Smooth muscle cell (in vitro differentiated cells): ENCODE measurements around the gene IFI6. TPM values are rescaled to one million over a fixed set of nuclear protein-coding genes. Genes with fewer than 3 reads are reported as not detected.
"Not testable (repeated sequence)": the region's sequence is repeated elsewhere in the genome, so short reads cannot be mapped to it uniquely, and the experiment has no call there.

Experiments used
- DNase-seq: peaks from one replicate; lab custom pipeline; 2025; ENCODE audit not compliant: unreplicated experiment; lab: John Stamatoyannopoulos, UW
- H2AFZ ChIP-seq: fragments of 200-600 bp; sonication (generic); 2 replicates; pipeline ENCODE4 v1.6.0; 2016; ENCODE audit warnings: antibody characterized with exemption, low read depth, mild to moderate bottlenecking
- H3F3A ChIP-seq: fragments of 200-600 bp; sonication (generic); 2 replicates; pipeline ENCODE4 v1.6.0; 2017; ENCODE audit warnings: antibody characterized with exemption, low read depth
- H3K27ac ChIP-seq: fragments of 200-600 bp; sonication (generic); 2 replicates; pipeline ENCODE4 v1.5.1; 2016; ENCODE audit warnings: low read depth, mild to moderate bottlenecking
- H3K27me3 ChIP-seq: fragments of 200-600 bp; sonication (generic); 2 replicates; pipeline ENCODE4 v1.6.1; 2016; ENCODE audit warnings: low read depth, mild to moderate bottlenecking
- H3K36me3 ChIP-seq: fragments of 200-600 bp; sonication (generic); 2 replicates; pipeline ENCODE4 v1.5.1; 2016; ENCODE audit warnings: low read depth
- H3K4me1 ChIP-seq: fragments of 200-600 bp; sonication (generic); 2 replicates; pipeline ENCODE4 v1.5.1; 2016; ENCODE audit warnings: low read depth
- H3K4me2 ChIP-seq: fragments of 200-600 bp; sonication (generic); 2 replicates; pipeline ENCODE4 v1.6.0; 2016; ENCODE audit warnings: mild to moderate bottlenecking
- H3K4me3 ChIP-seq: fragments of 200-600 bp; sonication (generic); 2 replicates; pipeline ENCODE4 v1.5.1; 2016; ENCODE audit warnings: mild to moderate bottlenecking
- H3K79me2 ChIP-seq: fragments of 200-600 bp; sonication (generic); 2 replicates; pipeline ENCODE4 v1.6.0; 2016; ENCODE audit warnings: low read depth, mild to moderate bottlenecking
- H3K9ac ChIP-seq: fragments of 200-600 bp; sonication (generic); 2 replicates; pipeline ENCODE4 v1.6.0; 2016; ENCODE audit warnings: low read depth
- H3K9me3 ChIP-seq: fragments of 200-600 bp; sonication (generic); replicated peaks from 2 replicates; pipeline ENCODE4 v1.5.1; 2016; ENCODE audit warnings: low read depth
- H4K20me1 ChIP-seq: fragments of 200-600 bp; sonication (generic); 2 replicates; pipeline ENCODE4 v1.6.0; 2016; ENCODE audit warnings: low read depth
- WGBS: methylation state at CpG from one replicate; pipeline ENCODE4 v1.1.7; 2016; ENCODE audit warnings: low lambda C conversion rate; 5-methylcytosine and 5-hydroxymethylcytosine counted together
- polyA plus RNA-seq: library from polyadenylated mRNA; unstranded; fragments of >200 nt; fragmentation: Nextera tagmentation; extraction: Ambion mirVana; gene quantifications from 2 replicates; pipeline ENCODE4 v1.2.1, GENCODE V29; 2016
- total RNA-seq: library from RNA; depleted of rRNA; stranded (reverse); fragments of >200 nt; gene quantifications from 2 replicates; pipeline ENCODE4 v1.2.3, GENCODE V29; 2014
- TF ChIP-seq, protein P1 (sequence below): fragments of 200-600 bp; sonication (generic); IDR thresholded peaks from 2 replicates; pipeline ENCODE4 v1.5.1; 2017; ENCODE audit warnings: borderline replicate concordance, mild to moderate bottlenecking, antibody characterized with exemption; ENCODE audit not compliant: insufficient read depth, poor library complexity, severe bottlenecking

Gene IFI6
- total and polyA plus RNA-seq, 2 experiments from 2014 or later: 26.7 to 43.7 TPM

DNA sequence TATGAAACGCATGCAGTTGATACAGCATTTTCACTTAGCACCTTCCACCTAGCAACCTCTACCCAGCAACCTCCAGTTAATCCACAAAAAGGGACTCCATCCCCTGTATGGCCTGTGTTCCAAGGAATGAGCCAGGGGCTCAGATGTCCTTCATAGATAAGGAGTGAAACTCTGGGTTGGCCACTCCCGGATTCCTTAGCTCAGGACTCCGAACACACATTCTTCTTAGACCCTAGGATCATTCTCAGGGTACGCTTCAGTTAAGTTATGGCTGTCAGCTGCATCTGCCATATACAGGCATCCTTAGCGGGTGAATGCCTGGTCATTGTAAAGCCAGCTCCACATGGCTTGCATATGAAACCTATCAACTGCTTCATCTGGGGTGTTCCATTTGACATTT is 15.9 kb upstream of the IFI6 start:
- Histone ChIP-seq H3K27me3 (no peaks in the 10 kb centered on the region), H2AFZ (no peak overlapping the region), H3K79me2 (no peaks in the 10 kb centered on the region), H3K4me3 (no peak overlapping the region), H3K27ac (no peak overlapping the region), H3K9ac (no peak overlapping the region), H4K20me1 (no peaks in the 10 kb centered on the region), H3K4me2 (no peak overlapping the region), H3K9me3 (no peaks in the 10 kb centered on the region), H3K36me3 (no peaks in the 10 kb centered on the region), H3F3A (no peaks in the 10 kb centered on the region), H3K4me1 (peaks cover 5% of the 10 kb centered on the region)
- TF ChIP-seq, protein P1, sequence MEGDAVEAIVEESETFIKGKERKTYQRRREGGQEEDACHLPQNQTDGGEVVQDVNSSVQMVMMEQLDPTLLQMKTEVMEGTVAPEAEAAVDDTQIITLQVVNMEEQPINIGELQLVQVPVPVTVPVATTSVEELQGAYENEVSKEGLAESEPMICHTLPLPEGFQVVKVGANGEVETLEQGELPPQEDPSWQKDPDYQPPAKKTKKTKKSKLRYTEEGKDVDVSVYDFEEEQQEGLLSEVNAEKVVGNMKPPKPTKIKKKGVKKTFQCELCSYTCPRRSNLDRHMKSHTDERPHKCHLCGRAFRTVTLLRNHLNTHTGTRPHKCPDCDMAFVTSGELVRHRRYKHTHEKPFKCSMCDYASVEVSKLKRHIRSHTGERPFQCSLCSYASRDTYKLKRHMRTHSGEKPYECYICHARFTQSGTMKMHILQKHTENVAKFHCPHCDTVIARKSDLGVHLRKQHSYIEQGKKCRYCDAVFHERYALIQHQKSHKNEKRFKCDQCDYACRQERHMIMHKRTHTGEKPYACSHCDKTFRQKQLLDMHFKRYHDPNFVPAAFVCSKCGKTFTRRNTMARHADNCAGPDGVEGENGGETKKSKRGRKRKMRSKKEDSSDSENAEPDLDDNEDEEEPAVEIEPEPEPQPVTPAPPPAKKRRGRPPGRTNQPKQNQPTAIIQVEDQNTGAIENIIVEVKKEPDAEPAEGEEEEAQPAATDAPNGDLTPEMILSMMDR: no peak
- no peak for DNase-seq
- WGBS: 83% methylated on average over 5 of the region's 5 CpGs

DNA sequence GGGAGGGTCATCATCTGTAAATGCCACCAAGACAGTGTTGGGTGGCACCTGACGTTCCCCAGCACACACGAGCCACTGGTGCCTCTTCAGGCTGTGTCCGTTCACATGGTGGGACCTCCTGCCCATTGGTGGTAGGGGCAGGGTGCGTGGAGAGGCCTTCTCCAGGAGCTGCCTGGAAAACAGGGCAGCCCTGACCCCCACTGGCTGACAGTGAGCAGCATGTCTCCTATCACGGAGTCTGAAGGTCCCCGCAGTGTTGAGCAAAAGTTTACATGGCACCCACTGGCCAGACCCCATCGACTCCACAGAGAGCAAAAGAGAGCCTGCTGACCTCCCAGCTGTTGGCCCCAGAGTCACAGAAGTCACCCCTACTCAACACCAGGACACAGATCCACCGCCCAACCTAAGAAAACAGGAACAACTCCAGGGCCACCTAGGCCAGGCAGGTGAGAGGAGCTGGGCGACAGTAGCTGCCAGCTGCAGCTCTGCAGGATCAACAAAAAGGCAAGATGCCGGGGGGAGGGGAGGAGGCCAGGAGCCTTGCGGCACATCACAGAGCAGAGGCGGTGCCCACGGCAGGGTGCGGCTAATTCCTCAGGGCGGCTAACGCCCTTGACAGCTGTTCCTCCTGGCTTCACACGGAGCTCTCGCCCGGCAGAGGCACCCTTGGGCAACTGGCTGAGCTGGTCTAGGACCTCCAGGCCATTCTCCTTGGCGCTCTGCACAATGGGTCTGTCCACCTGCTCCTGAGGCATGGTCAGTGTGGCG is 14.4 kb upstream of the IFI6 start:
- Histone ChIP-seq H3K27ac (no peak overlapping the region), H3K9me3 (no peaks in the 10 kb centered on the region), H3K9ac (no peak overlapping the region), H3F3A (no peaks in the 10 kb centered on the region), H3K79me2 (no peaks in the 10 kb centered on the region), H3K36me3 (no peaks in the 10 kb centered on the region), H2AFZ (no peak overlapping the region), H3K4me2 (no peak overlapping the region), H4K20me1 (no peaks in the 10 kb centered on the region), H3K4me1 (peaks cover 5% of the 10 kb centered on the region), H3K4me3 (no peak overlapping the region), H3K27me3 (no peaks in the 10 kb centered on the region)
- DNase-seq: no peak
- TF ChIP-seq, protein P1: no peak
- WGBS: 87% methylated on average over 21 of the region's 21 CpGs

DNA sequence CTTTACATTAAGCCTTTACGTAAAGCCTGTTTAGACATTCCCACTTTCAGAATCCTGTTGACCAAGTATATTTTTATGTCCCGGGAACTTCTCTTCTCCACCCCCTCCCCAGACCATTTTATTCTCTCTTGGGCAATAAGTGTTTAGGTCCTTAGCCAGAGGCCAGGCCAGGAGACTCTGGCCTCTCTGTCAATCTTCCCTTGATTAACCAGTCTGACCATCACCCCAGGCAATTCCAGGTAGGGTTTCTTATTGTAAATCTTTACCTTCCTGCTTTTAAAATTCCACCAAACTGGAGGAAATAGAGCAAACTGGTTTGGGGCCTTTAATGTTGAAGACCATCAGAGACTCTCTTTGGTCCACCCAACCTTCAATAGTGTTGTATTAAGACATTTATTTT is 12.2 kb upstream of the IFI6 start:
- no peak overlapping the region for H3K27ac ChIP-seq
- H3K9ac ChIP-seq: no peak overlapping the region
- TF ChIP-seq, protein P1: no peak
- H3K4me2 ChIP-seq: no peak overlapping the region
- no peak overlapping the region for H2AFZ ChIP-seq
- peaks cover 1% of the 10 kb centered on the region for H3K4me1 ChIP-seq
- H3K4me3 ChIP-seq: no peak overlapping the region
- H3F3A ChIP-seq: no peaks in the 10 kb centered on the region
- no peaks in the 10 kb centered on the region for H3K9me3 ChIP-seq
- DNase-seq: no peak
- H3K36me3 ChIP-seq: no peaks in the 10 kb centered on the region
- WGBS: 80% methylated on average over 2 of the region's 2 CpGs
- H3K27me3 ChIP-seq: no peaks in the 10 kb centered on the region
- H3K79me2 ChIP-seq: no peaks in the 10 kb centered on the region
- no peaks in the 10 kb centered on the region for H4K20me1 ChIP-seq

GRCh38 chr1:27682351-27682944 is 10.5 kb upstream of the IFI6 start:
- Histone ChIP-seq H3K9ac (no peak overlapping the region), H2AFZ (no peak overlapping the region), H3K4me1 (no peaks in the 10 kb centered on the region), H3K36me3 (no peaks in the 10 kb centered on the region), H3K27me3 (no peaks in the 10 kb centered on the region), H3K79me2 (no peaks in the 10 kb centered on the region), H3K27ac (no peak overlapping the region), H3K4me3 (no peak overlapping the region), H3K4me2 (no peak overlapping the region), H3K9me3 (no peaks in the 10 kb centered on the region), H3F3A (no peaks in the 10 kb centered on the region), H4K20me1 (no peaks in the 10 kb centered on the region)
- TF ChIP-seq, protein P1: no peak
- no peak for DNase-seq
- 87% methylated on average over 5 of the region's 5 CpGs for WGBS

DNA sequence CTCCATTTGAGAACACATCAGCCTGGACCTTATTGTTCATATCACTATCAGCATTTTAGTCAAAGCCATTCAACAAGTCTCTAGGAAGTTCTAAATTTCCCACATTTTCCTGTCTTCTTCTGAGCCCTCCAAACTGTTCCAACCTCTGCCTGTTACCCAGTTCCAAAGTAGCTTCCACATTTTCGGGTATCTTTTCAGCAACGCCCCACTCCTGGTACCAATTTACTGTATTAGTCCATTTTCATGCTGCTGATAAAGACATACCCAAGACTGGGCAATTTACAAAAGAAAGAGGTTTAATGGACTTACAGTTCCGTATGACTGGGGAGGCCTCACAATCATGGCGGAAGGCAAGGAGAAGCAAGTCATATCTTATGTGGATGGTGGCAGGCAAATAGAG is 9.6 kb upstream of the IFI6 start:
- not testable (repeated sequence) for H3F3A ChIP-seq, H3K27ac ChIP-seq, H3K9ac ChIP-seq, DNase-seq, H3K9me3 ChIP-seq, H3K4me1 ChIP-seq, H3K79me2 ChIP-seq, H3K4me2 ChIP-seq, H3K27me3 ChIP-seq, H3K4me3 ChIP-seq, H2AFZ ChIP-seq, H4K20me1 ChIP-seq, H3K36me3 ChIP-seq
- 96% methylated on average over 4 of the region's 4 CpGs for WGBS
